Ishikawa (cell line): Measurements from ENCODE around the gene MSRB3.

Experiments
- EP300 ChIP-seq: IDR thresholded peaks from 2 replicates; pipeline ENCODE4 v1.6.1; 2012; ENCODE audit warnings: borderline replicate concordance
- FOXM1 ChIP-seq: IDR thresholded peaks from 2 replicates; pipeline ENCODE4 v1.6.1; 2012; ENCODE audit warnings: low read depth, borderline replicate concordance

GRCh38 chr12:65465766-65466547, 187.5 kb downstream of the MSRB3 start:
- peak; percentile 86 for TF ChIP-seq EP300
- peak; percentile 78; the same call in 1 of the 2 replicates for TF ChIP-seq FOXM1
